LNCAP (cell line): ENCODE results near the gene JMJD8.

Experiments
- TF ChIP-seq, protein P1 (sequence below): fragments of 450-650 bp; IDR thresholded peaks from 2 replicates; pipeline ENCODE4 v1.5.1; 2017; ENCODE audit warnings: mild to moderate bottlenecking

JMJD8 gene

DNA sequence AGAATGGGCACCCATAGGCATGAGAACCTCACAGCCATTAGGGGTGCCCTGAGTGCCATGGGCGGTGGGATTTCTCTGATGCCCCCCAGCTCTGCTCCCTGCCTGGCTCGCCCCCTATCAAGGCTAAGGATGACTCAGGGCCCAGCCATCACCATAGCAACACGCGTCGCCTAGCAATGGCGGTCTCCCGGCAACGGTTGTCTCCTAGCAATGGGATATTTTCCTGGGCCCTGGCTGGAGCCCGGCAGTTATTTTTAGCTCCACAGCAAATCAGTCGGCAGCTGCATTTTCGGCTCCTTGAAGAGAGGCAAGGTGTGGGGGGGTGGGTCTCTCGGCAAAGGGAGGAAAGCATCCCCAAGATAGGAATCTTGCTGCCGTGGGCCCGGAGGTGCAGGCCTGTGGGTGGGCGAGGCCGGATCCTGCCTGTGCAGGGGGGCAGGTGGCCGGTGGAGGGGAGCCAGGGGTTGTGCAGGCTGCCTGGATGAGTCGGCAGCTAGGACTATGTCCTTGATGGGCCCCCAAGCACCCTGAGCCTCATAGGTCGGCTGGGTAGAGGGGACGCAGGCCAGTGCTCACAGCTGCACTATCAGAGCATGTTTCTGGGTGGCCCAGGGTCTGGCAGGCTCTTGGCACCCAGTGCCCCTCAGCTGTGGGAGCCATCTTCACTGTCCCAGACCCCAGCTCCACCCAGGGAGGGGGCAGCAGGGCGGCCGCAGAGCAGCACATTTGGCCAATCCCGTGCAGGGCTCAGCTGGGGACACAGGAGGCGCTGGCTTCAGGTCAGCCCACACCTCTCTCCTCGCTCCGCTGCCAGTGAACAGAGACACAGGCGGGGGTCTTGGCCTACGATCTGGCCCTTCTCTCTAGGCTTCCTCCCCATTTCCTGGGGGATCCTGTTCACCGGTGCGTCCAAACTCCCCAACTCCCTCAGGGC lies 25.7 kb upstream of the JMJD8 start:
- TF ChIP-seq, protein P1, sequence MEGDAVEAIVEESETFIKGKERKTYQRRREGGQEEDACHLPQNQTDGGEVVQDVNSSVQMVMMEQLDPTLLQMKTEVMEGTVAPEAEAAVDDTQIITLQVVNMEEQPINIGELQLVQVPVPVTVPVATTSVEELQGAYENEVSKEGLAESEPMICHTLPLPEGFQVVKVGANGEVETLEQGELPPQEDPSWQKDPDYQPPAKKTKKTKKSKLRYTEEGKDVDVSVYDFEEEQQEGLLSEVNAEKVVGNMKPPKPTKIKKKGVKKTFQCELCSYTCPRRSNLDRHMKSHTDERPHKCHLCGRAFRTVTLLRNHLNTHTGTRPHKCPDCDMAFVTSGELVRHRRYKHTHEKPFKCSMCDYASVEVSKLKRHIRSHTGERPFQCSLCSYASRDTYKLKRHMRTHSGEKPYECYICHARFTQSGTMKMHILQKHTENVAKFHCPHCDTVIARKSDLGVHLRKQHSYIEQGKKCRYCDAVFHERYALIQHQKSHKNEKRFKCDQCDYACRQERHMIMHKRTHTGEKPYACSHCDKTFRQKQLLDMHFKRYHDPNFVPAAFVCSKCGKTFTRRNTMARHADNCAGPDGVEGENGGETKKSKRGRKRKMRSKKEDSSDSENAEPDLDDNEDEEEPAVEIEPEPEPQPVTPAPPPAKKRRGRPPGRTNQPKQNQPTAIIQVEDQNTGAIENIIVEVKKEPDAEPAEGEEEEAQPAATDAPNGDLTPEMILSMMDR: no peak

DNA sequence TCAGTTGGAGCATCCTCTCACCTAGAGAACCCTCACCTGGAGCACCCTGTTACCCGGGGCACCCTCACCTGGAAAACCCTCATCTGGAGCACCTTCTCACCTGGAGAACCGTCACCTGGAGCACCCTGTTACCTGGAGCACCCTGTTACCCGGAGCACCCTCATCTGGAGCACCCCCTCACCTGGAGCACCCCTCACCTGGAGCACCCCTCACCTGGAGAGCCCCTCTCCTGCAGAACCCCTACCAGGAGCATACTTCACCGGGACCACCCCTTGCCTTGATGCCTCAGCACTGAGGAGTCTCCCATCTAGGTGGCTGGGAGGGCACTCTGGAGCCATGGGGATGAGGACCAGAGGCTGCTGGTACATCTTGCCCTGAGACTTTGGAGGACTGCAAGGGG lies 24.8 kb upstream of the JMJD8 start:
- TF ChIP-seq, protein P1: no peak

DNA sequence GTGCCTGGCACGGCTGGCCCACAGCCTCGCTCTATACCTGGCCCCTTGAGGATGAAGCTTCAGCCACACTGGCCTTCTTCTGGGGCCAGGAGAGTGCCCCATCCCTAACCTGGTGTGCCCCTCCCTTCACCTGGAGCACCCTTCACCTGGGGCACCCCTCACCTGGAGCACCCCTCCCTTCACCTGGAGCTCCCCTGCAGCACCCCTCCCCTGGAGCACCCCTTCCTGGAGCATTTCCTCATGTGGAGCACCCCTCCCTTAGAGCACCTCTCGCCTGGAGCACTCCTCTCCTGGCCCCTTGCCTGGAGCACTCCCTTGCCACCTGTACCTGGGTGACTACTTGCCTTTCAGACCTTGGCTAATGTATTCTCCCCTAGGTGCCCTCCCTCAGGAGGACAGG lies 23.9 kb upstream of the JMJD8 start:
- TF ChIP-seq, protein P1: no peak

DNA sequence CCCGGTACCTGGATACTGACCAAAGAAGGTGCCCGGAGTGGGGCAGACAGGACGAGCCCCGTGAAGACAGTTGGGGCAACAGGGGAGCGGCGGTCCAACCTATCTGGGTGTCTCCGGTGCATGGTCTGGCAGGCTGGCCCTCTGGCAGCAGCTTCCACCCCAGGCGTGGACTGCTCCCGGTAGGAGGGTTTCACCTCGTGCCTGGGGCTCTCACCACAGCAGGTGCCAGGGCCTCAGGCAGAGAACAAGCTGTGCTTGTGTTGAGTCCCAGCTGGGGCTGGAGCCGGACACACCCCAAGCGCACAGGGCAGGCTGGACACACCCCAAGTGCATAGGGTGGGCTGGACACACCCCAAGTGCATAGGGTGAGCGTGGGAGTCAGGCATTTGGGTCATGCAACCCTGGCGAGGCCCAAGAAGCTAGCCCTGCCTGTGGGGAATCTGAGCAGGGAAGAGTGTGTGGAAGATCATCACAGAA lies 23.0 kb upstream of the JMJD8 start:
- TF ChIP-seq, protein P1: no peak

DNA sequence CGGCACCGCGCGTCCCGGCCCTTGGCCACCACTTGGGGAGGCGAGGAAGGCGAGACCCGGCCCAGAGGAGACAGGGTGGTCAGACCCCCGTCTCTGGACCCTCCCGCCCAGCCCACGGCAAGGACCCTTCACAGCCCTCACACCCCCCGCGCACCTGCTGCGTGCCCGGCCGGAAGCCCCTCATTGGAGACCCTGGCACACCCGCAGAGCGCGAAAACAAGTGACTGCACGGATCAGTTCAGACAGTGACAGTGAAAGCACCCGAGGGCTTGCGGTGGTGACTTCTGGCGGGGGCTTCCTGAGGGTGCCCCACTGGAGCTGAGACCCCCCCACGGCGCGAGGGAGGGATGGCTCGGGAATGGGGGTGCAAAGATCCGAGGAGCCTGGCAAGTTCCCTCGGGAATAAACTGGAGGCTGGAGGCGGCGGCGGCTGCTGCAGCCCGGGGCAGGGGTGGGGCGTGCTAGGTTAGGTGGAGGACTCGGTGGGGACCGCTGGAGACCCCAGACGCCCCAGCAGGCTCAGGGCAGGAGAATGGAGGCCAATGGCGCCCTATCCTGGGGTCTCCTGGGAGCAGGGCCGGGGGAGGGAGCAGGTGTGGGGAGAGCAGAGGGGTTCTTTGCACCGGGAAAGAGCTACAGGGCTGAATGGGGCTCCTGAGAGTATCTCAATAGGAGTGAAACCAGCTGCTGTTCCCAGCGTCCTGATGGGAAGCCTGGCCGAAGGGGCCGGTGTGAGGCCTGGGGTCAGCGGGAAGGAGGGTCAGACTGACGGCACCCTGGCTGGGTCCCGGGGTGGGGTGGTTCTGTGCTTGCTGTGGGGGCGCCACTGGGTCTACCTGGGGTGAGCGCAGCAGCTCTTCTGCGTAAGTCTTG lies 22.3 kb upstream of the JMJD8 start:
- TF ChIP-seq, protein P1: no peak

DNA sequence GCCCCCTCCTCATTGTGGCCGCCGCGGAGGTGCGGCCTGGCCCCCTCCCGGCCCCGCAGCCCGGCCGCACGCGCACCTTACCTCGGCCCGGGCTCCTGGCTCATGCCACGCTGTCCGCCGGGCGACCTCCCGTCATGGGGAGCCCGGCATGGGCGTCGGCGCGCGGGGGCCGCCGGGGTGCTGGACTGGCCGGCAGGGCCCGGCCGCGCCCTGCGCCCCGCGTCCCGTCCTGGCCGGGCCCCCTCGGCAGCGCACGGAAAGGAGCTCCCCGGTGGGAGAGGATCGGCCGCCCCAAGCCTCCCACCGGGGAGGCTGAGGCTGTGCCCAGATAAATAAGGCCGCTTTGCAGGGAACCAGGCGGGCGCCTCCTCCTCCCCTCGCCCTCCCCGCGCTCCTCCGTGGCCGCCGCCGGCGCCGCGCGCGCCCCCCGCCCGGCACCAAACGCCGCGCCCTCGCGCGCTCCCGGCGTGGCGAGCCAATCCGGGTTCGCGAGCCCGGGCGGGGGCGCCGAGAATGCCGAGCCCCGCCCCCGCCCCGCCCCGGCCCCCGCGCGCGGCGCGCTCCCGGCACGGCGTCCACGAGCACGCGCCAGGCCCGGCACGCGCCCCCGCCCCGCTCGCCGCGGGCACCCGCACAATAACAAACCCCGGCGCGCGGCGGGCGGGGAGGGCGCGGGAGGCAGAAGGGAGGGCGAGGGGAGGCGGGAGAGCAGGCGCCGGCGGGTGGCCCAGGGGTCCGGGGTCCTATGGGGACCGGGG lies 21.5 kb upstream of the JMJD8 start, which contains the start of gene FBXL16:
FBXL16 (minus strand) TSS at position 371 of the 758 bp plus-strand sequence. CDS start 8,396 bp downstream, outside the sequence.
- TF ChIP-seq, protein P1: no peak
